Left kidney (tissue), 2 donors: Measurements from ENCODE around the gene IL1RAP. TPM values are rescaled to one million over a fixed set of nuclear protein-coding genes. Genes with fewer than 3 reads are reported as not detected.
A peak's percentile ranks its signal among the peaks of the same experiment; 100 is the strongest.

ENCODE experiments used
- DNase-seq: peaks from one replicate; pipeline ENCODE4 v3.0.0-alpha.2; 2013
- polyA plus RNA-seq: library from polyadenylated mRNA; unstranded; fragments of 120-200 nt; gene quantifications from one replicate; pipeline ENCODE4 v1.2.1, GENCODE V29; 2013; ENCODE audit not compliant: insufficient read length

IL1RAP gene
- polyA plus RNA-seq, 1 donor: 17.4 TPM

GRCh38 chr3:190608850-190609589, 95.1 kb downstream of the IL1RAP start:
- no peak for DNase-seq

- DNase-seq: no peak
Observed at GRCh38 chr3:190614226-190615059, 100.6 kb downstream of the IL1RAP start.

- DNase-seq: no peak
Observed at GRCh38 chr3:190615060-190615384, 101.1 kb downstream of the IL1RAP start.

- DNase-seq: no peak
Observed at GRCh38 chr3:190615607-190616006, 101.7 kb downstream of the IL1RAP start.

- DNase-seq: no peak
Observed at GRCh38 chr3:190616637-190617036, 102.8 kb downstream of the IL1RAP start.

- DNase-seq: peak; percentile 57
Observed at GRCh38 chr3:190617185-190617584, 103.3 kb downstream of the IL1RAP start.

GRCh38 chr3:190618330-190619030, 104.6 kb downstream of the IL1RAP start:
- no peak for DNase-seq

- no peak for DNase-seq
Observed at GRCh38 chr3:190619353-190619752, 105.5 kb downstream of the IL1RAP start.

GRCh38 chr3:190619761-190620160, 105.9 kb downstream of the IL1RAP start:
- DNase-seq: no peak

GRCh38 chr3:190620886-190621608, 107.2 kb downstream of the IL1RAP start:
- DNase-seq: no peak

- no peak for DNase-seq
Observed at GRCh38 chr3:190621927-190622326, 108.0 kb downstream of the IL1RAP start.

- DNase-seq: no peak
Observed at GRCh38 chr3:190624282-190624681, 110.4 kb downstream of the IL1RAP start.

GRCh38 chr3:190626951-190627620, 113.2 kb downstream of the IL1RAP start:
- no peak for DNase-seq

- DNase-seq: no peak
Observed at GRCh38 chr3:190629088-190629487, 115.2 kb downstream of the IL1RAP start.

GRCh38 chr3:190631295-190631694, 117.4 kb downstream of the IL1RAP start:
- no peak for DNase-seq

GRCh38 chr3:190641564-190641963, 127.7 kb downstream of the IL1RAP start:
- no peak for DNase-seq

- DNase-seq: no peak
Observed at GRCh38 chr3:190642016-190642415, 128.1 kb downstream of the IL1RAP start.

GRCh38 chr3:190644035-190644434, 130.2 kb downstream of the IL1RAP start:
- DNase-seq: no peak

GRCh38 chr3:190644766-190645165, 130.9 kb downstream of the IL1RAP start:
- no peak for DNase-seq

- no peak for DNase-seq
Observed at GRCh38 chr3:190645932-190646460, 132.1 kb downstream of the IL1RAP start.

- no peak for DNase-seq
Observed at GRCh38 chr3:190646996-190647395, 133.1 kb downstream of the IL1RAP start.
